Heart left ventricle (tissue), 16 donors: ENCODE measurements around the gene JPT1. TPM values are rescaled to one million over a fixed set of nuclear protein-coding genes. Genes with fewer than 3 reads are reported as not detected.

Experiments
- ATAC-seq, 4 donors: fragments of 200-7000 bp; cut with Tn5 transposase; one replicate each; pipeline ENCODE4 v1.9.1; 2020 to 2022; ENCODE audit warnings: moderate library complexity in 4 of 4, mild to moderate bottlenecking in 3 of 4, moderate number of reproducible peaks in 1 of 4
- DNase-seq, 5 donors: peaks; one replicate each; pipeline ENCODE4 v3.0.0-alpha.2; 2020
- H3K27ac ChIP-seq, 12 donors: fragments of 200-600 bp; sonication (generic) in 4 of 12; one replicate each; pipeline versions ENCODE4 v1.5.0 to v1.8.0; 2016 to 2022; ENCODE audit warnings: mild to moderate bottlenecking in 2 of 12
- H3K27me3 ChIP-seq, 9 donors: fragments of 200-600 bp; sonication (generic) in 2 of 9; one replicate each; pipeline versions ENCODE4 v1.5.1 to v1.8.0; 2016 to 2022; ENCODE audit warnings: mild to moderate bottlenecking in 3 of 9
- H3K36me3 ChIP-seq, 9 donors: fragments of 200-600 bp; sonication (generic) in 2 of 9; one replicate each; pipeline versions ENCODE4 v1.5.0 to v1.8.0; 2018 to 2022; ENCODE audit warnings: mild to moderate bottlenecking in 2 of 9
- H3K4me1 ChIP-seq, 12 donors: fragments of 200-600 bp; sonication (generic) in 4 of 12; one replicate each; pipeline versions ENCODE4 v1.5.0 to v1.8.0; 2016 to 2022; ENCODE audit warnings: mild to moderate bottlenecking in 3 of 12
- H3K4me3 ChIP-seq, 12 donors: fragments of 200-600 bp; sonication (generic) in 4 of 12; one replicate each; pipeline versions ENCODE4 v1.5.0 to v1.8.0; 2017 to 2022; ENCODE audit warnings: mild to moderate bottlenecking in 9 of 12, moderate library complexity in 4 of 12
- H3K9me3 ChIP-seq, 12 donors: fragments of 200-600 bp; sonication (generic) in 4 of 12; one replicate each; pipeline versions ENCODE4 v1.5.0 to v1.8.0; 2016 to 2022; ENCODE audit warnings: mild to moderate bottlenecking in 1 of 12
- POLR2A ChIP-seq, 2 donors: fragments of 450-650 bp; IDR thresholded peaks; one replicate each; pipeline ENCODE4 v1.6.1; 2017; ENCODE audit warnings: antibody characterized with exemption in 2 of 2, mild to moderate bottlenecking in 2 of 2, moderate library complexity in 2 of 2
- WGBS, 4 donors: extraction: QIAGEN DNeasy Blood & Tissue Kit in 2 of 4; methylation state at CpG; one replicate each; pipeline versions ENCODE4 v1.1.5 to v1.1.7; 2013 to 2018; 5-methylcytosine and 5-hydroxymethylcytosine counted together
- intact Hi-C, 10 donors: fragments of 100-400 bp; cut with DNase I; formaldehyde crosslinking; loops; one replicate each; pipeline versions ENCODE4 v1.11.1 to v1.14.2; 2022
- polyA plus RNA-seq, 2 donors: library from polyadenylated mRNA; stranded (reverse); fragments of 200-250 nt; gene quantifications; one replicate each; pipeline ENCODE4 v1.2.3, GENCODE V29; 2013
- total RNA-seq, 9 donors: library from RNA; depleted of rRNA in 2 of 9; stranded (reverse); fragments of >200 nt in 2 of 9; fragmentation: NEBNext Ultra II Directional in 3 of 9; extraction: Animal tissue kit (Norgen Biotek cat#: 25700) in 3 of 9; gene quantifications; one replicate each; pipeline versions ENCODE4 v1.1.0 to v1.2.4, GENCODE V29; 2016 to 2023
- TF ChIP-seq, protein P1 (sequence below), 12 donors: fragments of 200-600 bp; sonication (generic) in 4 of 12; IDR thresholded peaks; one replicate each; pipeline versions ENCODE4 v1.5.0 to v1.8.0; 2018 to 2022; ENCODE audit warnings: antibody characterized with exemption in 12 of 12, mild to moderate bottlenecking in 5 of 12
- donor health status: ischemic (EF 13 %, LVEDD 7.1; RV severe dilation, severe dysfunction).
- donor health status: healthy with polysubstance abuse.
- donor health status: DM: no; HTN: yes; CAD: no.
- donor health status: DM: no; HTN: no; CAD: no.
- donor health status: ischemic (EF 25% LVEDD 6.9; RV normal size, moderate dysfunction).
- donor health status: ischemic (EF 25% LVEDD 5.7; RV mildly dilated, moderate dysfunction).
- donor health status: healthy.
- donor health status: DM: yes; HTN: yes; CAD: no.
- donor health status: ischemic (EF 35%, LVEDD 5.7; RV mildly dilated, moderate dysfunction).
- donor health status: nonischemic (EF 11% LVEDD 7.7; RV severe dilation, severe dysfunction).
- donor health status: DM: yes; HTN: yes; CAD: no.
- donor health status: PGD.
- donor health status: ischemic (EF 29% LVEDD 5.4; RV normal size, mild dysfunction).
- donor health status: nonischemic (EF 23%, LVEDD 6.1; RV moderate dilation, normal function).

Gene JPT1
- total and polyA plus RNA-seq, 11 donors: 10.4 to 68.0 (median 17.6) TPM

DNA sequence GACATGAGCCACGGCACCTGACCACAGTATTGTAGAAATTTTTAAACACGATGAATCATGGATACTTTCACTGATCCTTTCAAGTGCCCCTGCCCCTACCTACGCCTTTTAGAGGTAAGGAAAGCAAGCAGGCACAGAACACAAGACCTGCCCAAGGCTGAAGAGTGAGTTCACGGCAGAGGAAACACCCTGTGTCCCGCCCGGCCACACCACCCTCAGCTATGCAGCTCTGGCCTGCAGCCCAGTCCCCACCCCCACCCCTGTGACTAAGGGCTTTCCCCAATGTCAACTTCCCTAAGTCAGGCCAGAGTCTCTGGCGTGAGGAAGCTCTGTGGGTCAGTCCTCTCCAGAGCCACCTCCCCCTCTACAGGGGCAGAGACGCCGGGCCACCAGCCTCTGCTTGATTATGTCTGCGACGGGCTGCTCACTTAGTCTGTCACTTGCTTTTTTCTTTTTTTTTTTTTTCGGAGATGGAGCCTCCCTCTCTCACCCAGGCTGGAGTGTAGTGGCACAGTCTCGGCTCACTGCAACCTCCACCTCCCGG, 58.2 kb downstream of the JPT1 start:
- peaks cover 0 to 31% (median 14%) of the 10 kb centered on the region in 9 donors for H3K36me3 ChIP-seq
- 24 to 41% (median 29%) methylated on average over 11 to 14 of the region's 14 CpGs for WGBS, 4 donors

DNA sequence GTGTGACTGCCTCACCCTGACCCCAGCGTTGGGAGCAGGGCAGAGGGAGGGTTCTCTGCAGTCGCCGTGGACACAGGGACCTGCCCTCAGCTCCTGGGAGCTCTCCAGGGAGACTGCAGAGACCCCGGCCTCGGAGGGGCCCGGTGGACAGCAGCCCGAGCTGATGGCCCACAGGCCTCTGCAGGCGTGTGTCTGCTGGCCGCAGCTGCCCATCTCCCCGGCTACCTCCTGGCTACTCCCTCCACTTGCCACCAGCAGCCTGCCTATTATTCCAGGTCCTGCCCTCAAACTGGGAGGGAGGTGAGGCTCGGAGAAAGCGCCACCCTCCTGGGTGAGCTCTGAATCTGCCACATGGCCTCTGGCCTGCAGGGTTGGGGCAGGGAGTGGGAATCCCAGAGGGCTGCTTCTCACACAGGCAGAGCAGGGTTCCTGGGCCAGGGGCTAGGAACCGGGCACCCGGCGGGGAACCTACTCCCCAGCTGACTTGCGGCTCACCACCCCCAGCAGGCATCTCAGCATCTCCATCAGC, 59.4 kb downstream of the JPT1 start:
- WGBS, 4 donors: 75 to 88% (median 78%) methylated on average over 10 to 16 of the region's 16 CpGs
- intact Hi-C loops: no loop called here

More for the DNA sequence above, 58.2 kb downstream of the JPT1 start:
- H3K27me3 ChIP-seq: no peaks in the 10 kb centered on the region
- peak; percentile 73 to 83 (median 78) for DNase-seq
- intact Hi-C loops: no loop called here
- ATAC-seq: peak; percentile 79 to 95 (median 90)
- H3K4me3 ChIP-seq: peak overlapping the region in 1 of 12 donors; percentile 15
- TF ChIP-seq POLR2A (IDR thresholded peaks at IDR 0.05): peak in 1 of 2 donors; percentile 10
- TF ChIP-seq, protein P1, sequence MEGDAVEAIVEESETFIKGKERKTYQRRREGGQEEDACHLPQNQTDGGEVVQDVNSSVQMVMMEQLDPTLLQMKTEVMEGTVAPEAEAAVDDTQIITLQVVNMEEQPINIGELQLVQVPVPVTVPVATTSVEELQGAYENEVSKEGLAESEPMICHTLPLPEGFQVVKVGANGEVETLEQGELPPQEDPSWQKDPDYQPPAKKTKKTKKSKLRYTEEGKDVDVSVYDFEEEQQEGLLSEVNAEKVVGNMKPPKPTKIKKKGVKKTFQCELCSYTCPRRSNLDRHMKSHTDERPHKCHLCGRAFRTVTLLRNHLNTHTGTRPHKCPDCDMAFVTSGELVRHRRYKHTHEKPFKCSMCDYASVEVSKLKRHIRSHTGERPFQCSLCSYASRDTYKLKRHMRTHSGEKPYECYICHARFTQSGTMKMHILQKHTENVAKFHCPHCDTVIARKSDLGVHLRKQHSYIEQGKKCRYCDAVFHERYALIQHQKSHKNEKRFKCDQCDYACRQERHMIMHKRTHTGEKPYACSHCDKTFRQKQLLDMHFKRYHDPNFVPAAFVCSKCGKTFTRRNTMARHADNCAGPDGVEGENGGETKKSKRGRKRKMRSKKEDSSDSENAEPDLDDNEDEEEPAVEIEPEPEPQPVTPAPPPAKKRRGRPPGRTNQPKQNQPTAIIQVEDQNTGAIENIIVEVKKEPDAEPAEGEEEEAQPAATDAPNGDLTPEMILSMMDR (IDR thresholded peaks at IDR 0.05): no peak
- no peaks in the 10 kb centered on the region for H3K9me3 ChIP-seq
- peak overlapping the region in 10 of 12 donors; percentile 9 to 78 (median 50) for H3K27ac ChIP-seq
- H3K4me1 ChIP-seq: peaks cover 0 to 18% (median 13%) of the 10 kb centered on the region in 12 donors

DNA sequence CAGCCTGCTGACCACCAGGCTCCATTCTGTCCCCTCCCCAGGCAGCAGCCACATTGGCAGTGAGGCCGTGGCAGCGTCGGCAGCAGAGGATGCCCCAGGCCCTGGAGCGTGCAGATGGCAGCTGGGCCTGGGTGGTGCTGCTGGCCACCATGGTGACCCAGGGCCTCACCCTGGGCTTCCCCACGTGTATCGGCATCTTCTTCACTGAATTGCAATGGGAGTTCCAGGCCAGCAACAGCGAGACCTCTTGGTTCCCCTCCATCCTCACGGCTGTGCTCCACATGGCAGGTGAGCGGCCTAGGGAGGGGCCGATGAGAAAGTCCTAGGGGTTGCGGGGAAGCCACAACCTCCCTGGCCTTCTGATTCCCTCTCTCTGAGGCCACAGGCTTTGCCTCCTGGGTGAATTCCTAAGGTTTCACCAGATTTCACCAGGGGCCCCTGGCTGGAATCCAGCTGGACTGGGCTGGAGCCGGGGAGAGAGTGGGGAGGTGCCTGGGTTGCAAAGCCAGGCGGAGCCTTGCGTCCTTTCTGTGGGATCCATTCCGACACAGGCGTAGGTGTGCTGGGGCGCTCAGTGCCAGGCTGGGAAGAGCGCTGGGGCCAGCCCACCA, 60.7 kb downstream of the JPT1 start:
- Histone ChIP-seq H3K4me1 (peaks cover 0 to 42% (median 24%) of the 10 kb centered on the region in 12 donors), H3K4me3 (no peak overlapping the region), H3K27ac (peak overlapping the region in 1 of 12 donors; percentile 16), H3K27me3 (no peaks in the 10 kb centered on the region), H3K9me3 (no peaks in the 10 kb centered on the region), H3K36me3 (peaks cover 0 to 8% (median under 1%) of the 10 kb centered on the region in 9 donors)
- ATAC-seq: no peak
- no peak for TF ChIP-seq POLR2A (IDR thresholded peaks at IDR 0.05)
- TF ChIP-seq, protein P1 (IDR thresholded peaks at IDR 0.05): no peak
- intact Hi-C loops: no loop called here
- no peak for DNase-seq
- WGBS, 4 donors: 93 to 96% (median 94%) methylated on average over 14 to 18 of the region's 18 CpGs

More for the DNA sequence above, 59.4 kb downstream of the JPT1 start:
- ATAC-seq: no peak
- H3K36me3 ChIP-seq: peaks cover 0 to 19% (median 7%) of the 10 kb centered on the region in 9 donors
- H3K27ac ChIP-seq: no peak overlapping the region
- no peaks in the 10 kb centered on the region for H3K27me3 ChIP-seq
- peaks cover 0 to 30% (median 20%) of the 10 kb centered on the region in 12 donors for H3K4me1 ChIP-seq
- H3K4me3 ChIP-seq: no peak overlapping the region
- TF ChIP-seq, protein P1 (IDR thresholded peaks at IDR 0.05): no peak
- TF ChIP-seq POLR2A (IDR thresholded peaks at IDR 0.05): no peak
- no peak for DNase-seq
- no peaks in the 10 kb centered on the region for H3K9me3 ChIP-seq

DNA sequence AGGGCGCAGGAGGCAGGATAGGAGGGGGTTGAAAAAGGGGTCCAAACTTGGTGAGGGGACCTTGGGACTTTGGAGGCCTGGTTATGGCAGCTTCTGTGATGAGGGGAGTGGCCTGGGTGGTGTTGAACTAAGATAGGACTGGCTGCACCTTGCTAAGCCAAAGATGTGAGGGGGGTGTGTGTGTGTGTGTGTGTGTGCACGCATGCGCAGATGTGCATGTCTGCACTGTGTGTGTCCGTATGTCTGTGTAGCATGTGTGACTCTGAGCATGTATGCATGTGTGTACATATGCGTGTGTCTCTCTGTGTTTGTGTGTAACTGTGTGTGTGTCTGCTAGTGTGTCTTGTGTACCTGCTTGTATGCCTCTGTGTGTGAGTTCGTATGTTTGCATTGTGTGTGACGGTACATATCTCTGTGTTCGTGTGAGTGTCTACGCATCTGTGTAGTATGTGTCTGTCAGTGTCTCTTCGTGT, 62.4 kb downstream of the JPT1 start:
- 81 to 93% (median 89%) methylated on average over 10 of the region's 10 CpGs for WGBS, 4 donors
- peak overlapping the region in 3 of 12 donors; percentile 35 to 70 (median 57) for H3K27ac ChIP-seq
- H3K4me1 ChIP-seq: peaks cover 0 to 54% (median 39%) of the 10 kb centered on the region in 12 donors
- H3K27me3 ChIP-seq: no peaks in the 10 kb centered on the region
- ATAC-seq (no peak), DNase-seq (no peak)
- no peaks in the 10 kb centered on the region for H3K9me3 ChIP-seq
- TF ChIP-seq POLR2A (IDR thresholded peaks at IDR 0.05): no peak
- TF ChIP-seq, protein P1 (IDR thresholded peaks at IDR 0.05): no peak
- intact Hi-C loops: no loop called here
- no peaks in the 10 kb centered on the region for H3K36me3 ChIP-seq
- no peak overlapping the region for H3K4me3 ChIP-seq
